Activated naive CD4-positive, alpha-beta T cell treated with anti-CD3 and anti-CD28 coated beads, Interleukin-2, amount 50 U/mL, for 24 hours (primary cell): Measurements from ENCODE around the gene COX6B1.
"Not testable (repeated sequence)": the region's sequence is repeated elsewhere in the genome, so short reads cannot be mapped to it uniquely, and the experiment has no call there.

Experiments used
- H3K27ac Mint-ChIP-seq: one replicate; pipeline ENCODE4 v1.8.0; 2021; ENCODE audit warnings: mild to moderate bottlenecking, mixed read lengths
- H3K27me3 Mint-ChIP-seq: one replicate; pipeline ENCODE4 v1.8.0; 2021; ENCODE audit warnings: mixed read lengths
- H3K36me3 Mint-ChIP-seq: one replicate; pipeline ENCODE4 v1.8.0; 2021; ENCODE audit warnings: mixed read lengths
- H3K4me1 Mint-ChIP-seq: one replicate; pipeline ENCODE4 v1.8.0; 2021; ENCODE audit warnings: mixed read lengths
- H3K4me3 Mint-ChIP-seq: one replicate; pipeline ENCODE4 v1.8.0; 2021; ENCODE audit warnings: mild to moderate bottlenecking, mixed read lengths
- H3K9me3 Mint-ChIP-seq: one replicate; pipeline ENCODE4 v1.8.0; 2021; ENCODE audit warnings: mixed read lengths

COX6B1 gene

GRCh38 chr19:35670686-35671085 lies 22.6 kb downstream of the COX6B1 start:
- Mint-ChIP-seq H3K27ac (no peak overlapping the region), H3K27me3 (peaks cover 10% of the 10 kb centered on the region), H3K4me3 (no peak overlapping the region), H3K36me3 (no peaks in the 10 kb centered on the region), H3K4me1 (peaks cover 8% of the 10 kb centered on the region), H3K9me3 (no peaks in the 10 kb centered on the region)

GRCh38 chr19:35671818-35672217 lies 23.7 kb downstream of the COX6B1 start:
- no peaks in the 10 kb centered on the region for H3K36me3 Mint-ChIP-seq
- no peak overlapping the region for H3K4me3 Mint-ChIP-seq
- H3K27ac Mint-ChIP-seq = peak overlapping the region; percentile 57
- H3K27me3 Mint-ChIP-seq = peaks cover 12% of the 10 kb centered on the region
- H3K4me1 Mint-ChIP-seq = peaks cover 8% of the 10 kb centered on the region
- no peaks in the 10 kb centered on the region for H3K9me3 Mint-ChIP-seq

GRCh38 chr19:35673121-35673804 lies 25.1 kb downstream of the COX6B1 start:
- Mint-ChIP-seq H3K27me3 (peaks cover 12% of the 10 kb centered on the region), H3K36me3 (no peaks in the 10 kb centered on the region), H3K9me3 (no peaks in the 10 kb centered on the region), H3K4me1 (peaks cover 8% of the 10 kb centered on the region), H3K27ac (no peak overlapping the region), H3K4me3 (peak overlapping the region; percentile 70)

GRCh38 chr19:35675589-35676140 lies 27.5 kb downstream of the COX6B1 start:
- H3K27me3 Mint-ChIP-seq = peaks cover 9% of the 10 kb centered on the region
- no peaks in the 10 kb centered on the region for H3K9me3 Mint-ChIP-seq
- H3K4me1 Mint-ChIP-seq = peaks cover 8% of the 10 kb centered on the region
- H3K36me3 Mint-ChIP-seq = no peaks in the 10 kb centered on the region
- H3K27ac Mint-ChIP-seq = no peak overlapping the region
- no peak overlapping the region for H3K4me3 Mint-ChIP-seq

GRCh38 chr19:35689836-35690235 lies 41.7 kb downstream of the COX6B1 start:
- no peak overlapping the region for H3K4me3 Mint-ChIP-seq
- H3K4me1 Mint-ChIP-seq = no peaks in the 10 kb centered on the region
- H3K36me3 Mint-ChIP-seq = no peaks in the 10 kb centered on the region
- no peaks in the 10 kb centered on the region for H3K27me3 Mint-ChIP-seq
- no peak overlapping the region for H3K27ac Mint-ChIP-seq
- no peaks in the 10 kb centered on the region for H3K9me3 Mint-ChIP-seq

GRCh38 chr19:35691106-35691505 lies 43.0 kb downstream of the COX6B1 start:
- H3K27ac Mint-ChIP-seq = not testable (repeated sequence)

GRCh38 chr19:35692010-35692409 lies 43.9 kb downstream of the COX6B1 start:
- no peaks in the 10 kb centered on the region for H3K27me3 Mint-ChIP-seq

More at GRCh38 chr19:35691106-35691505, 43.0 kb downstream of the COX6B1 start:
- H3K4me1 Mint-ChIP-seq, H3K4me3 Mint-ChIP-seq, H3K36me3 Mint-ChIP-seq, H3K27me3 Mint-ChIP-seq, H3K9me3 Mint-ChIP-seq: not testable (repeated sequence)

GRCh38 chr19:35693422-35693821 lies 45.3 kb downstream of the COX6B1 start:
- Mint-ChIP-seq H3K9me3 (no peaks in the 10 kb centered on the region), H3K27ac (no peak overlapping the region), H3K4me3 (no peak overlapping the region), H3K4me1 (no peaks in the 10 kb centered on the region), H3K27me3 (no peaks in the 10 kb centered on the region), H3K36me3 (no peaks in the 10 kb centered on the region)

More at GRCh38 chr19:35692010-35692409, 43.9 kb downstream of the COX6B1 start:
- Mint-ChIP-seq H3K4me3 (no peak overlapping the region), H3K36me3 (no peaks in the 10 kb centered on the region), H3K9me3 (no peaks in the 10 kb centered on the region), H3K27ac (peak overlapping the region; percentile 53), H3K4me1 (no peaks in the 10 kb centered on the region)

- no peaks in the 10 kb centered on the region for H3K9me3 Mint-ChIP-seq
- no peaks in the 10 kb centered on the region for H3K36me3 Mint-ChIP-seq
- H3K4me1 Mint-ChIP-seq = no peaks in the 10 kb centered on the region
- no peak overlapping the region for H3K27ac Mint-ChIP-seq
- no peaks in the 10 kb centered on the region for H3K27me3 Mint-ChIP-seq
- no peak overlapping the region for H3K4me3 Mint-ChIP-seq
Measured at GRCh38 chr19:35693835-35694599, 45.9 kb downstream of the COX6B1 start.

GRCh38 chr19:35695895-35696422 lies 47.8 kb downstream of the COX6B1 start:
- Mint-ChIP-seq H3K36me3 (no peaks in the 10 kb centered on the region), H3K27me3 (no peaks in the 10 kb centered on the region), H3K27ac (no peak overlapping the region), H3K9me3 (no peaks in the 10 kb centered on the region), H3K4me1 (no peaks in the 10 kb centered on the region), H3K4me3 (no peak overlapping the region)

- H3K27ac Mint-ChIP-seq = no peak overlapping the region
- H3K4me3 Mint-ChIP-seq = no peak overlapping the region
- no peaks in the 10 kb centered on the region for H3K36me3 Mint-ChIP-seq
- no peaks in the 10 kb centered on the region for H3K27me3 Mint-ChIP-seq
- no peaks in the 10 kb centered on the region for H3K4me1 Mint-ChIP-seq
- no peaks in the 10 kb centered on the region for H3K9me3 Mint-ChIP-seq
Measured at GRCh38 chr19:35696835-35697234, 48.7 kb downstream of the COX6B1 start.

- no peaks in the 10 kb centered on the region for H3K36me3 Mint-ChIP-seq
- no peaks in the 10 kb centered on the region for H3K9me3 Mint-ChIP-seq
Measured at GRCh38 chr19:35702223-35703012, 54.3 kb downstream of the COX6B1 start.

GRCh38 chr19:35703343-35703742 lies 55.2 kb downstream of the COX6B1 start:
- Mint-ChIP-seq H3K27me3 (no peaks in the 10 kb centered on the region), H3K9me3 (no peaks in the 10 kb centered on the region), H3K36me3 (no peaks in the 10 kb centered on the region), H3K4me3 (no peak overlapping the region), H3K27ac (no peak overlapping the region), H3K4me1 (peaks cover 7% of the 10 kb centered on the region)

More at GRCh38 chr19:35702223-35703012, 54.3 kb downstream of the COX6B1 start:
- no peaks in the 10 kb centered on the region for H3K27me3 Mint-ChIP-seq
- peak overlapping the region; percentile 89 for H3K27ac Mint-ChIP-seq
- peaks cover 7% of the 10 kb centered on the region for H3K4me1 Mint-ChIP-seq
- peak overlapping the region; percentile 97 for H3K4me3 Mint-ChIP-seq

- no peak within 1 kb of the TSS for H3K27ac Mint-ChIP-seq
Measured at GRCh38 chr19:35704218-35704617, 56.1 kb downstream of the COX6B1 start, which contains the start of gene ZBTB32. Gene ZBTB32, plus strand, starts transcription at chr19:35704558. Its CDS starts 10,069 bp downstream, at chr19:35714627.

More at GRCh38 chr19:35704218-35704617, 56.1 kb downstream of the COX6B1 start, which contains the start of gene ZBTB32:
- Mint-ChIP-seq H3K27me3 (no peaks in the 10 kb centered on the region), H3K36me3 (no peaks in the 10 kb centered on the region), H3K9me3 (no peaks in the 10 kb centered on the region), H3K4me1 (peaks cover 7% of the 10 kb centered on the region), H3K4me3 (no peak within 1 kb of the TSS)
